HL-60 (cell line): Measurements from ENCODE around the gene TGIF2.
"Not testable (repeated sequence)": the region's sequence is repeated elsewhere in the genome, so short reads cannot be mapped to it uniquely, and the experiment has no call there.

ENCODE experiments used
- DNase-seq, 2 experiments: peaks; one replicate each; pipeline ENCODE4 v3.0.0-alpha.2; 2010 to 2020; ENCODE audit warnings: low read depth in 1 of 2, low spot score in 1 of 2
- H3K27ac ChIP-seq: fragments of 250-450 bp; sonication (Bioruptor Pico); replicated peaks from 2 replicates; pipeline ENCODE4 v1.5.1; 2020; ENCODE audit warnings: mild to moderate bottlenecking, moderate library complexity
- H3K27me3 ChIP-seq: fragments of 250-450 bp; sonication (Bioruptor Pico); 2 replicates; pipeline ENCODE4 v1.5.1; 2021; ENCODE audit warnings: mild to moderate bottlenecking, moderate library complexity; ENCODE audit not compliant: insufficient read depth, poor library complexity, severe bottlenecking
- H3K4me3 ChIP-seq: replicated peaks from 2 replicates; pipeline ENCODE4 v1.5.1; 2011; ENCODE audit warnings: mild to moderate bottlenecking, control low read depth, low read length; ENCODE audit not compliant: insufficient read depth
- GABPA ChIP-seq: IDR thresholded peaks from 2 replicates; pipeline ENCODE4 v1.6.1; 2012; ENCODE audit warnings: low read depth
- POLR2AphosphoS5 ChIP-seq: IDR thresholded peaks from 2 replicates; pipeline ENCODE4 v1.6.1; 2012; ENCODE audit warnings: low read depth
- SPI1 ChIP-seq: IDR thresholded peaks from 2 replicates; pipeline ENCODE4 v1.6.1; 2012; ENCODE audit warnings: low read depth, mild to moderate bottlenecking, borderline replicate concordance
- TF ChIP-seq, protein P1 (sequence below): IDR thresholded peaks from 2 replicates; pipeline ENCODE4 v1.6.1; 2012; ENCODE audit warnings: low read depth; ENCODE audit not compliant: insufficient replicate concordance
- TF ChIP-seq, protein P2 (sequence below): IDR thresholded peaks from one replicate; pipeline ENCODE4 v1.5.1; 2011; ENCODE audit warnings: low read length, control low read depth, inconsistent platforms; ENCODE audit not compliant: insufficient read depth

Gene TGIF2

DNA sequence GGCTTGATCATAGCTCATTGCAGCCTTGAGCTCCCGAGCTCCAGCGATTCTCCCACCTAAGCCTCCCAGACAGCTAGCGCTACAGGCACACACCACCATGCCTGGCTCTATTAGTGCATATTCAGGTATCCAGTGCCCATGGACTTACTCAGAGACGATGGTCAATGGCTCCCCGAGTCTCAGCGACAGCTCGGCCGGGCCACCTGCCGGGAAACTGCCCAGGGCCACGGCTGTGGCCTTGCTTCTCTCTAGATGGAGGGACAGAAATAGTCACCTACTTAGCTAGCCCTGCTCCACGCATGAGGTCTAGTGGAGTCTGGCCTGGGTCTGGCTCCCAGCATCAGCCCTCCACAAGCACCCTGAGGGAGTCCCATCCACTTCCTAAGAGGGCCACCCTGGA, 60.9 kb downstream of the TGIF2 start:
- Histone ChIP-seq H3K27ac (no peak overlapping the region), H3K27me3 (no peaks in the 10 kb centered on the region), H3K4me3 (no peak overlapping the region)
- TF ChIP-seq, protein P1, sequence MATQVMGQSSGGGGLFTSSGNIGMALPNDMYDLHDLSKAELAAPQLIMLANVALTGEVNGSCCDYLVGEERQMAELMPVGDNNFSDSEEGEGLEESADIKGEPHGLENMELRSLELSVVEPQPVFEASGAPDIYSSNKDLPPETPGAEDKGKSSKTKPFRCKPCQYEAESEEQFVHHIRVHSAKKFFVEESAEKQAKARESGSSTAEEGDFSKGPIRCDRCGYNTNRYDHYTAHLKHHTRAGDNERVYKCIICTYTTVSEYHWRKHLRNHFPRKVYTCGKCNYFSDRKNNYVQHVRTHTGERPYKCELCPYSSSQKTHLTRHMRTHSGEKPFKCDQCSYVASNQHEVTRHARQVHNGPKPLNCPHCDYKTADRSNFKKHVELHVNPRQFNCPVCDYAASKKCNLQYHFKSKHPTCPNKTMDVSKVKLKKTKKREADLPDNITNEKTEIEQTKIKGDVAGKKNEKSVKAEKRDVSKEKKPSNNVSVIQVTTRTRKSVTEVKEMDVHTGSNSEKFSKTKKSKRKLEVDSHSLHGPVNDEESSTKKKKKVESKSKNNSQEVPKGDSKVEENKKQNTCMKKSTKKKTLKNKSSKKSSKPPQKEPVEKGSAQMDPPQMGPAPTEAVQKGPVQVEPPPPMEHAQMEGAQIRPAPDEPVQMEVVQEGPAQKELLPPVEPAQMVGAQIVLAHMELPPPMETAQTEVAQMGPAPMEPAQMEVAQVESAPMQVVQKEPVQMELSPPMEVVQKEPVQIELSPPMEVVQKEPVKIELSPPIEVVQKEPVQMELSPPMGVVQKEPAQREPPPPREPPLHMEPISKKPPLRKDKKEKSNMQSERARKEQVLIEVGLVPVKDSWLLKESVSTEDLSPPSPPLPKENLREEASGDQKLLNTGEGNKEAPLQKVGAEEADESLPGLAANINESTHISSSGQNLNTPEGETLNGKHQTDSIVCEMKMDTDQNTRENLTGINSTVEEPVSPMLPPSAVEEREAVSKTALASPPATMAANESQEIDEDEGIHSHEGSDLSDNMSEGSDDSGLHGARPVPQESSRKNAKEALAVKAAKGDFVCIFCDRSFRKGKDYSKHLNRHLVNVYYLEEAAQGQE, result no peak
- TF ChIP-seq POLR2AphosphoS5 (no peak), SPI1 (no peak)
- TF ChIP-seq, protein P2, sequence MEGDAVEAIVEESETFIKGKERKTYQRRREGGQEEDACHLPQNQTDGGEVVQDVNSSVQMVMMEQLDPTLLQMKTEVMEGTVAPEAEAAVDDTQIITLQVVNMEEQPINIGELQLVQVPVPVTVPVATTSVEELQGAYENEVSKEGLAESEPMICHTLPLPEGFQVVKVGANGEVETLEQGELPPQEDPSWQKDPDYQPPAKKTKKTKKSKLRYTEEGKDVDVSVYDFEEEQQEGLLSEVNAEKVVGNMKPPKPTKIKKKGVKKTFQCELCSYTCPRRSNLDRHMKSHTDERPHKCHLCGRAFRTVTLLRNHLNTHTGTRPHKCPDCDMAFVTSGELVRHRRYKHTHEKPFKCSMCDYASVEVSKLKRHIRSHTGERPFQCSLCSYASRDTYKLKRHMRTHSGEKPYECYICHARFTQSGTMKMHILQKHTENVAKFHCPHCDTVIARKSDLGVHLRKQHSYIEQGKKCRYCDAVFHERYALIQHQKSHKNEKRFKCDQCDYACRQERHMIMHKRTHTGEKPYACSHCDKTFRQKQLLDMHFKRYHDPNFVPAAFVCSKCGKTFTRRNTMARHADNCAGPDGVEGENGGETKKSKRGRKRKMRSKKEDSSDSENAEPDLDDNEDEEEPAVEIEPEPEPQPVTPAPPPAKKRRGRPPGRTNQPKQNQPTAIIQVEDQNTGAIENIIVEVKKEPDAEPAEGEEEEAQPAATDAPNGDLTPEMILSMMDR, result no peak
- DNase-seq, result no peak

DNA sequence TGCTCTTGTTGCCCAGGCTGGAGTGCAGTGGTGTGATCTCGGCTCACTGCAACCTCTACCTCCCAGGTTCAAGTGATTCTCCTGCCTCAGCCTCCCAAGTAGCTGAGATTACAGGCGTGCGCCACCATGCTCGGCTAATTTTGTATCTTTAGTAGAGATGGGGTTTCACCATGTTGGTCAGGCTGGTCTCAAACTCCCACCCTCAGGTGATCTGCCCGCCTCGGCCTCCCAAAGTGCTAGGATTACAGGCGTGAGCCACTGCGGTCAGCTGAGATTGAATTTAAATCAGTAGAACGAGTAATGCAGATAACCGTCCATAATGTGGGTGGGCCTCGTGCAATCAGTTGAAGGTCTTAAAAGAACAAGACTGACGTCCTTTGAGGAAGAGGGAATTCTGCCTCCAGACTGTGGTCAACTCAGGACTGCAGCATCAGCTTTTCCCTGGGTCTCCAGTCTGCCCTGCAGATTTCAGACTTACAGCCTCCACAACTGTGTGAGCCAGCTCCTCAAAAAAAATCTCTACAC, 65.5 kb downstream of the TGIF2 start:
- not testable (repeated sequence) for H3K27me3 ChIP-seq, H3K27ac ChIP-seq, DNase-seq

DNA sequence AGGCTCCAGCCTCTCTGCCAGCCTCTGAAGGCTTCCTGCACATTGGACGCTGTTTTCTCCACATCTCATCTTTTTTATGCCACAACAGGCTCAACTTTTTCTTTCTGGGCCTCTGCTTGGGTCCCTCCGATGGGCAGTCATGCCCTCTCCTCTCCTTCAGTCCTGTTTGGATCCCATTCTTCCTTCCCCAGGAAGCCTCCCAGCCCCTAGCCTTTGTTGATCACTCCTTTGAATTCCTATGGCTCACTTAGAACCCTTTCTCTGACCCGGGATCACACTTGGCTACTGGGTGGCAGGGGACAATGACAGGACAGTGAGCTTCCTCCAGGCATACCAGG, 68.1 kb downstream of the TGIF2 start:
- DNase-seq, result no peak
- Histone ChIP-seq H3K27me3 (no peaks in the 10 kb centered on the region), H3K27ac (no peak overlapping the region), H3K4me3 (no peak overlapping the region)
- TF ChIP-seq GABPA (no peak), SPI1 (no peak), POLR2AphosphoS5 (no peak)
- TF ChIP-seq, protein P1, result no peak
- TF ChIP-seq, protein P2, result no peak

More for the DNA sequence above, 65.5 kb downstream of the TGIF2 start:
- not testable (repeated sequence) for H3K4me3 ChIP-seq

GRCh38 chr20:36642136-36642535, 68.7 kb downstream of the TGIF2 start:
- Histone ChIP-seq H3K4me3 (no peak overlapping the region), H3K27me3 (no peaks in the 10 kb centered on the region), H3K27ac (no peak overlapping the region)
- DNase-seq, result no peak
- TF ChIP-seq GABPA (no peak), POLR2AphosphoS5 (no peak), SPI1 (peak; percentile 18; the same call in 1 of the 2 replicates)
- TF ChIP-seq, protein P2, result no peak
- TF ChIP-seq, protein P1, result no peak
